Tibial artery (tissue), 4 donors: ENCODE measurements around the gene CPEB3.
"Not testable (repeated sequence)": the region's sequence is repeated elsewhere in the genome, so short reads cannot be mapped to it uniquely, and the experiment has no call there.

Experiments used
- DNase-seq, 2 donors: peaks; one replicate each; pipeline ENCODE4 v3.0.0-alpha.2; 2019
- H3K27ac ChIP-seq, 2 donors: fragments of 200-600 bp; sonication (generic) in 1 of 2; 1 replicate in 1 of 2; 2 replicates in 1 of 2; pipeline ENCODE4 v1.5.1; 2018 to 2019; ENCODE audit warnings: mild to moderate bottlenecking in 1 of 2
- H3K27me3 ChIP-seq, 2 donors: fragments of 200-600 bp; sonication (generic) in 1 of 2; one replicate each; pipeline versions ENCODE4 v1.5.1 to v1.6.0; 2016 to 2019
- H3K36me3 ChIP-seq, 3 donors: fragments of 200-600 bp; sonication (generic) in 2 of 3; one replicate each; pipeline ENCODE4 v1.5.1; 2016 to 2019; ENCODE audit warnings: mild to moderate bottlenecking in 2 of 3
- H3K4me1 ChIP-seq, 4 donors: fragments of 200-600 bp; sonication (generic) in 2 of 4; 1 replicate in 3 of 4; 2 replicates in 1 of 4; pipeline ENCODE4 v1.5.1; 2016 to 2019
- H3K4me3 ChIP-seq, 2 donors: fragments of 200-600 bp; sonication (generic) in 1 of 2; 1 replicate in 1 of 2; 2 replicates in 1 of 2; pipeline ENCODE4 v1.5.1; 2018 to 2019; ENCODE audit warnings: mild to moderate bottlenecking in 2 of 2
- H3K9me3 ChIP-seq, 3 donors: fragments of 200-600 bp; sonication (generic) in 1 of 3; one replicate each; pipeline ENCODE4 v1.5.1; 2016 to 2019
- CTCF ChIP-seq, 2 experiments: fragments of 200-600 bp in 1 of 2; fragments of 450-650 bp in 1 of 2; IDR thresholded peaks; one replicate each; pipeline ENCODE4 v1.5.1; 2017 to 2019; ENCODE audit warnings: antibody characterized with exemption in 2 of 2, mild to moderate bottlenecking in 1 of 2, moderate library complexity in 1 of 2
- intact Hi-C: fragments of 100-400 bp; cut with DNase I; formaldehyde crosslinking; loops from one replicate; pipeline ENCODE4 v1.15.0; 2023; ENCODE audit warnings: low total_unique reads

CPEB3 gene

GRCh38 chr10:92122941-92123450 lies 167.9 kb downstream of the CPEB3 start:
- Histone ChIP-seq H3K4me1 (peaks cover 0 to 57% (median 46%) of the 10 kb centered on the region in 4 donors), H3K27ac (peak overlapping the region; percentile 25 to 65), H3K9me3 (no peaks in the 10 kb centered on the region), H3K36me3 (no peaks in the 10 kb centered on the region), H3K27me3 (no peaks in the 10 kb centered on the region), H3K4me3 (no peak overlapping the region)
- TF ChIP-seq CTCF (IDR thresholded peaks at IDR 0.05): no peak
- intact Hi-C loops: no loop called here
- DNase-seq: peak in 1 of 2 donors; percentile 24

- intact Hi-C loops: no loop called here
- Histone ChIP-seq H3K9me3 (no peaks in the 10 kb centered on the region), H3K4me3 (no peak overlapping the region), H3K27ac (peak overlapping the region; percentile 25 to 65), H3K27me3 (no peaks in the 10 kb centered on the region), H3K4me1 (peaks cover 0 to 57% (median 46%) of the 10 kb centered on the region in 4 donors), H3K36me3 (no peaks in the 10 kb centered on the region)
- DNase-seq: no peak
- no peak for TF ChIP-seq CTCF (IDR thresholded peaks at IDR 0.05)
Measured at GRCh38 chr10:92121686-92122492, 169.0 kb downstream of the CPEB3 start.

GRCh38 chr10:92119340-92119739 lies 171.5 kb downstream of the CPEB3 start:
- Histone ChIP-seq H3K27me3 (no peaks in the 10 kb centered on the region), H3K27ac (no peak overlapping the region), H3K9me3 (no peaks in the 10 kb centered on the region), H3K4me1 (peaks cover 0 to 37% (median 27%) of the 10 kb centered on the region in 4 donors), H3K36me3 (no peaks in the 10 kb centered on the region), H3K4me3 (no peak overlapping the region)
- DNase-seq: no peak
- TF ChIP-seq CTCF (IDR thresholded peaks at IDR 0.05): no peak
- intact Hi-C loops: no loop called here

GRCh38 chr10:92114917-92115316 lies 176.0 kb downstream of the CPEB3 start:
- H3K27ac ChIP-seq, H3K27me3 ChIP-seq, H3K4me3 ChIP-seq, H3K9me3 ChIP-seq, DNase-seq, H3K36me3 ChIP-seq, intact Hi-C loops: not testable (repeated sequence)
- peaks cover 0 to 30% (median 8%) of the 10 kb centered on the region in 4 donors for H3K4me1 ChIP-seq

GRCh38 chr10:92113911-92114600 lies 176.8 kb downstream of the CPEB3 start:
- H3K27ac ChIP-seq: no peak overlapping the region
- H3K27me3 ChIP-seq: no peaks in the 10 kb centered on the region
- intact Hi-C loops: no loop called here
- H3K4me1 ChIP-seq: peaks cover 0 to 30% (median 8%) of the 10 kb centered on the region in 4 donors
- H3K36me3 ChIP-seq: no peaks in the 10 kb centered on the region
- H3K4me3 ChIP-seq: no peak overlapping the region
- H3K9me3 ChIP-seq: no peaks in the 10 kb centered on the region
- no peak for DNase-seq
- TF ChIP-seq CTCF (IDR thresholded peaks at IDR 0.05): no peak

GRCh38 chr10:92112462-92112861 lies 178.4 kb downstream of the CPEB3 start:
- no peak overlapping the region for H3K27ac ChIP-seq
- H3K9me3 ChIP-seq: no peaks in the 10 kb centered on the region
- DNase-seq: no peak
- H3K4me1 ChIP-seq: peaks cover 0 to 38% (median 8%) of the 10 kb centered on the region in 4 donors
- H3K36me3 ChIP-seq: no peaks in the 10 kb centered on the region
- H3K4me3 ChIP-seq: no peak overlapping the region
- H3K27me3 ChIP-seq: no peaks in the 10 kb centered on the region
- no peak for TF ChIP-seq CTCF (IDR thresholded peaks at IDR 0.05)
- intact Hi-C loops: no loop called here
